Measurements from ENCODE around the gene KIFBP.

KIFBP gene

DNA sequence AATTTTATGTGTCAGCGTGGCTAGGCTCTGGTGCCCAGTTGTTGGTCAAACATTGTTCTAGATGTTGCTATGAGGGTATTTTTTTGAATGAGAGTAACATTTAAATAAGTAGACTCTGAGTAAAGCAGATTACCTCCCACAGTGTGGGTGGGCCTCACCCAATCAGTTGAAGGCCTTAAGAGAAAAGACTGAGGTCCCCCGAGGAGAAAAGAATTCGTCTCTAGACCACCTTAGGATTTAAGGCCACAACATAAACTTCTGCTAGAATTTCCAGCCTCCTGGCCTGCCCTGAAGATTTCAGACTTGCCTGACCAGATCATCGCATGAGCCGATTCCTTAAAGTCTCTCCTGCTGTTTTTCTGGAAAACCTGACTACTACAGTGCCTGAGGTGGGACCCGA is 54.2 kb downstream of the KIFBP start:
- Histone ChIP-seq H3K36me3 (ENCODE audit: insufficient read depth, low read length) (no peaks in the 10 kb centered on the region), H3K9me3 (replicated peaks; ENCODE audit: low read length) (no peaks in the 10 kb centered on the region), H3K27me3 (ENCODE audit: control insufficient read depth, insufficient read depth, low read length) (no peaks in the 10 kb centered on the region), H3K4me1 (ENCODE audit: control insufficient read depth, insufficient read depth, low read length) (peaks cover 8% of the 10 kb centered on the region), H3K9ac (ENCODE audit: low read depth, low read length) (no peak overlapping the region), H3K4me2 (ENCODE audit: low read length) (no peak overlapping the region), H3K4me3 (ENCODE audit: low read length) (no peak overlapping the region)

DNA sequence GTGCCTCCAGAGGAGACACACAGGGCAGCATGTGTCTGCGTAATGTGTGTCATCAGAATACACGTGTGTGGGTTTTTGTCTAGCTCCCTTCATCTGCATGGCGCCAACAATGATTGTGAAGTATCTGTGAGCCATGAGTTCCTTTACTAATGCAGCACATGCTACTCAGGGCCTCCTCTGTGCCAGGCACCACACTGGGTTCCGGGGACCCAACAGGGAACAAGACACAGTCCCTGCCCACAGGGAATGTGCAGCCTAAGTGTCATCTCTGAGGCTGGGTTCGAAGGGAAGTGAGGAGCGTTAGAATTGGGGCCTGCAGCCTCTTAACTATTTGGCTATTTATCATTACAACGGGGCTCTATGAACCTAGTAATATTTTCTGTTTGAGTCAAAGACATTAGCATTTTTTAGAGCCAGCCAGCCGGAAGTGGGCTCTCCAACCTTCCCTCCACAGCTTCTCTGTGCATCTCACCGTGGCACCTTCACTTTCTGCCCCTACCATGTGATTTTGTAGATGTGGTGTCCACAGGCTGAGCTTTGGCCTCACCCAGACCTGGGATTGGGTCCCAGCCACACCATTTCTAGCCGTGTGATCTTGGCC is 55.4 kb downstream of the KIFBP start:
- no peak overlapping the region for H3K9ac ChIP-seq (ENCODE audit: low read depth, low read length)
- H3K4me3 ChIP-seq (ENCODE audit: low read length): no peak overlapping the region
- H3K4me1 ChIP-seq (ENCODE audit: control insufficient read depth, insufficient read depth, low read length): peaks cover 12% of the 10 kb centered on the region
- H3K4me2 ChIP-seq (ENCODE audit: low read length): no peak overlapping the region
- no peaks in the 10 kb centered on the region for H3K9me3 ChIP-seq (replicated peaks; ENCODE audit: low read length)
- no peaks in the 10 kb centered on the region for H3K36me3 ChIP-seq (ENCODE audit: insufficient read depth, low read length)
- no peaks in the 10 kb centered on the region for H3K27me3 ChIP-seq (ENCODE audit: control insufficient read depth, insufficient read depth, low read length)

GRCh38 chr10:69044546-69044945 is 55.9 kb downstream of the KIFBP start:
- no peaks in the 10 kb centered on the region for H3K36me3 ChIP-seq (ENCODE audit: insufficient read depth, low read length)
- peaks cover 12% of the 10 kb centered on the region for H3K4me1 ChIP-seq (ENCODE audit: control insufficient read depth, insufficient read depth, low read length)

DNA sequence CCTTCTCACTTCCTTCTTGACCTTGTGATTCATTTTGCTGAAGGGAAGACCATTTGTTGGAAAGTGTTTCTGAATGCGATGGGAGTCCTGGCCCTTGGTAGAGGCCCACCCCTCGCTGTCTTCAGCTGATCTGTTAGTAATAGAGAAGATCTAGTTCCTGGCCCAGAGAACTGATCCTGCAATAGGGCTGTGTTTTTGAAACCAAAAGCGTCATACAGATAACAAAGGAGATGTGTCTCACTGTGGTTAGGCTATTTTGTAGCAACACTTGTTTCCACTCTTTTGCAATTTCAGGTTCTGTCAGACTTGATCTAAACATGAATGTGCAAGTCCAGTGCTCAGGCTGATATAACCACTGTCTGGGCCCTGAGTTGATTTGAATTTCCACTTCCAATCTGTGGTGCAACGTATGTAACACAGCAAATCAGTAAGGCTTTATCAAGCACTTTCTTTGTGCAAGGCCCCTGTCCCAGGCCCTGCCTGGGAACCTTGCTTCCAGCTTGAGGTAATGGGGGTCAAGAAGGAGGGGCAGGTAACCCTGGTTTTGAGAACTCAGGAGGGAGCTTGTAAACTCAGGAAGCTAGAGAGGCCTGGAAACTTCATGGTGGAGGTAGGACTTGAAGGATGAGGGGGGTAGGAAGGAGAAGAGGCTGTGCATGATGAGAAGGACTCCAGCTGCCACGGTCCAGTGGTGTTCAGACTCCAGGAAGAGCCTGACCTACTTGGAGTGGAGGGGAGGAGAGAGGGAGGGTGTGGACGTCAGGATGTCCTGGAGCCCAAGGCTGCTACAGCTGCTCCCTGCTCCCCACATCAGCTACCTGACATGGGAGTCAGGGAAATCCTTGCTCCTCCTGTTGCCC is 57.1 kb downstream of the KIFBP start:
- Histone ChIP-seq H3K4me1 (ENCODE audit: control insufficient read depth, insufficient read depth, low read length) (peaks cover 12% of the 10 kb centered on the region), H3K4me2 (ENCODE audit: low read length) (no peak overlapping the region), H3K9ac (ENCODE audit: low read depth, low read length) (no peak overlapping the region), H3K36me3 (ENCODE audit: insufficient read depth, low read length) (no peaks in the 10 kb centered on the region), H3K9me3 (replicated peaks; ENCODE audit: low read length) (no peaks in the 10 kb centered on the region), H3K27me3 (ENCODE audit: control insufficient read depth, insufficient read depth, low read length) (no peaks in the 10 kb centered on the region), H3K4me3 (ENCODE audit: low read length) (no peak overlapping the region)

More at GRCh38 chr10:69044546-69044945, 55.9 kb downstream of the KIFBP start:
- no peak overlapping the region for H3K4me3 ChIP-seq (ENCODE audit: low read length)
- no peak overlapping the region for H3K4me2 ChIP-seq (ENCODE audit: low read length)
- H3K9me3 ChIP-seq (replicated peaks; ENCODE audit: low read length): no peaks in the 10 kb centered on the region
- H3K9ac ChIP-seq (ENCODE audit: low read depth, low read length): no peak overlapping the region
- no peaks in the 10 kb centered on the region for H3K27me3 ChIP-seq (ENCODE audit: control insufficient read depth, insufficient read depth, low read length)

GRCh38 chr10:69047111-69047832 is 58.7 kb downstream of the KIFBP start:
- no peaks in the 10 kb centered on the region for H3K9me3 ChIP-seq (replicated peaks; ENCODE audit: low read length)
- peaks cover 12% of the 10 kb centered on the region for H3K4me1 ChIP-seq (ENCODE audit: control insufficient read depth, insufficient read depth, low read length)
- H3K36me3 ChIP-seq (ENCODE audit: insufficient read depth, low read length): no peaks in the 10 kb centered on the region
- H3K4me2 ChIP-seq (ENCODE audit: low read length): no peak overlapping the region
- H3K4me3 ChIP-seq (ENCODE audit: low read length): no peak overlapping the region
- no peaks in the 10 kb centered on the region for H3K27me3 ChIP-seq (ENCODE audit: control insufficient read depth, insufficient read depth, low read length)
- no peak overlapping the region for H3K9ac ChIP-seq (ENCODE audit: low read depth, low read length)

DNA sequence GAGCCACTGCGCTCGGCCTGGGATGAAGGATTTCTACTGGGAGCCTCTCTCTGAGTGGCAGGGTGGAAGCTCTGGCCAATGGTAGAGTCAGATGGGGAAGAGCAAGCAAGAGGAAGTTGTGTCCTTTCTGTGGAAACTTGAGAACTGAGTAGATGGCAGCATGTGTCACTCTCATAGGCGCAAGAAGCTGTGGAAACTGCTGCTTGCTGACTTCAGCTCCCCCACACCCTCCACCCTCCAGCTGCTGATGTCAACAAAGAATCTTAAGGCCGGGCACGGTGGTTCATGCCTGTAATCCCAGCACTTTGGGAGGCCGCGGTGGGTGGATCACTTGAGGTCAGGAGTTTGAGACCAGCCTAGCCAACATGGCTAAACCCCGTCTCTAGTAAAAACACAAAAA is 59.5 kb downstream of the KIFBP start:
- Histone ChIP-seq H3K9ac (ENCODE audit: low read depth, low read length) (no peak overlapping the region), H3K36me3 (ENCODE audit: insufficient read depth, low read length) (no peaks in the 10 kb centered on the region), H3K4me1 (ENCODE audit: control insufficient read depth, insufficient read depth, low read length) (peaks cover 12% of the 10 kb centered on the region), H3K9me3 (replicated peaks; ENCODE audit: low read length) (no peaks in the 10 kb centered on the region), H3K4me2 (ENCODE audit: low read length) (no peak overlapping the region), H3K4me3 (ENCODE audit: low read length) (no peak overlapping the region), H3K27me3 (ENCODE audit: control insufficient read depth, insufficient read depth, low read length) (no peaks in the 10 kb centered on the region)

DNA sequence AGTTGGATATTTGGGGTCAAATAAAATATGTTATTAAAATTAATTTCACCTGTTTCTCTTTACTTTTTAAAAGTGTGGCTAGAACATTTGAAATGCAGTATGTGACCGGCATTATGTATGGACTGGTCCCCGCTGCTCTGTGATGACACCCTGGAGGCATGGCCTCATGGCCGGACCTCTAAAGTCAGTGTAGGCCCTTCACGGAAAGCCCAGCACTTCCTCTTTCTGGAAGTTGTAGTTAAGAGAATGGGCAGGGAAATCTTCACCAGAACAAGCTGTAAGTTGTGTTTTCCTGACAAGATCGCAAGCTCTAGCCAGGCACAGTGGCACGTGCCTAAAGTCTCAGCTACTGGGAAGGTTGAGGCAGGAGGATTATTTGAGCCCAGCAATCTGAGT is 61.0 kb downstream of the KIFBP start:
- peaks cover 12% of the 10 kb centered on the region for H3K4me1 ChIP-seq (ENCODE audit: control insufficient read depth, insufficient read depth, low read length)
- no peaks in the 10 kb centered on the region for H3K9me3 ChIP-seq (replicated peaks; ENCODE audit: low read length)
- no peak overlapping the region for H3K4me3 ChIP-seq (ENCODE audit: low read length)
- no peak overlapping the region for H3K9ac ChIP-seq (ENCODE audit: low read depth, low read length)
- no peaks in the 10 kb centered on the region for H3K36me3 ChIP-seq (ENCODE audit: insufficient read depth, low read length)
- no peak overlapping the region for H3K4me2 ChIP-seq (ENCODE audit: low read length)
- no peaks in the 10 kb centered on the region for H3K27me3 ChIP-seq (ENCODE audit: control insufficient read depth, insufficient read depth, low read length)

DNA sequence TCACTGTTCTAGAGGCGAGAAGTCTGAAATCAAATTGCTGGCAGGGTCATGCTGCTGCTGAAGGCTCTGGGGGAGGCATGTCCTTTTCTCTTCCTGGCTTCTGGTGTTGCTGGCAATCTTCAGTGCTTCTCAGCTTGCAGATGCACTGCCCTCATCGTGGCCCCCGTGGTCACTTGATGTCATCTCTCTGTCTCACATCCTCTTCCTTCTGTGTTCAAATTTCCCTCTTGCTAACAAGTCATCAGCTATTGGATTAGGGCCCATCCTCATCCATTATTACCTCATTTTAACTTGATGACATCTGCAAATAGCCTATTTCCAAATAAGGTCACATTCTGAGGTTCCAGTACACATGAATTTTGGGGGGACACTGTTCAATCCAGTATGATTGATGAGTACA is 62.7 kb downstream of the KIFBP start:
- no peaks in the 10 kb centered on the region for H3K9me3 ChIP-seq (replicated peaks; ENCODE audit: low read length)
- no peak overlapping the region for H3K9ac ChIP-seq (ENCODE audit: low read depth, low read length)
- no peaks in the 10 kb centered on the region for H3K27me3 ChIP-seq (ENCODE audit: control insufficient read depth, insufficient read depth, low read length)
- H3K4me3 ChIP-seq (ENCODE audit: low read length): no peak overlapping the region
- H3K4me2 ChIP-seq (ENCODE audit: low read length): no peak overlapping the region
- no peaks in the 10 kb centered on the region for H3K36me3 ChIP-seq (ENCODE audit: insufficient read depth, low read length)
- H3K4me1 ChIP-seq (ENCODE audit: control insufficient read depth, insufficient read depth, low read length): peaks cover 18% of the 10 kb centered on the region

DNA sequence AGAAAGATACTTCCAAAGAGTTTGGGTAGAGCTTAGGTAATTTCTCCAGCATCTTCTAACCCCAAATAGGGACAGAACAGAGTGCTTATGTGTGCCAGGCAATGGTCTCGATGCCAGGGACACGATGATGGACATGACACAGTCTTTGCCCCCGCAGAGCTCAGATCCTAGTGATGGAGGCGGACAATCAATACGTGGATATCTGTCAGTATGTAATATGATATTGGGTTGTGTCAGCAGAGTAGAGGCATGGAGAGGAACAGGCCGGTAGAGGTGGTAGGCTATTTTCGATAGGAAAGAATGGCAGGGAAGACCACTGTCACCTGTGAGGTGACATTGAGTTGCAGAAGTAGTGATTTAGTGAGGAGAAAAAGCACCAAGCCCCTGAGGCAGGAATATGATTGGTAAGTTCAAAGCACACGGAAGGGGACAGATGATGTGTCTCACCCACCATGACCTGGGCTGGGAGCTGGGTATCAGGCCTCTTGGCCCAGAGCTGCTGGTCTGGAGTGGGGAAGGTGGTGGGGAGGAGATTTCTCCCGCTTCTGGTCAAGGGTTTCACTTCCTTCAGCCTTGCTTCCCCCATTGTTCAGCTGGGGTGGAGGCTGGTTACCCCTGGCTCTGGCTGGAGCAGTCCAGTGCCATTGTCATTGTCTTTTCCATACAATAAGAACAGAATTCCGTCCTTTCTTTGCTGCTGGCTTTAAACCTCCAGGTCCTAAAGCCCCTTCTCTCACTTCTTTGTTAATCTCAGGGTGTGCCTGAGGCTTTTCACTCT is 63.3 kb downstream of the KIFBP start:
- no peak overlapping the region for H3K4me2 ChIP-seq (ENCODE audit: low read length)
- no peaks in the 10 kb centered on the region for H3K9me3 ChIP-seq (replicated peaks; ENCODE audit: low read length)
- H3K4me1 ChIP-seq (ENCODE audit: control insufficient read depth, insufficient read depth, low read length): peaks cover 24% of the 10 kb centered on the region
- no peak overlapping the region for H3K4me3 ChIP-seq (ENCODE audit: low read length)
- H3K27me3 ChIP-seq (ENCODE audit: control insufficient read depth, insufficient read depth, low read length): no peaks in the 10 kb centered on the region
- H3K9ac ChIP-seq (ENCODE audit: low read depth, low read length): no peak overlapping the region
- H3K36me3 ChIP-seq (ENCODE audit: insufficient read depth, low read length): no peaks in the 10 kb centered on the region

DNA sequence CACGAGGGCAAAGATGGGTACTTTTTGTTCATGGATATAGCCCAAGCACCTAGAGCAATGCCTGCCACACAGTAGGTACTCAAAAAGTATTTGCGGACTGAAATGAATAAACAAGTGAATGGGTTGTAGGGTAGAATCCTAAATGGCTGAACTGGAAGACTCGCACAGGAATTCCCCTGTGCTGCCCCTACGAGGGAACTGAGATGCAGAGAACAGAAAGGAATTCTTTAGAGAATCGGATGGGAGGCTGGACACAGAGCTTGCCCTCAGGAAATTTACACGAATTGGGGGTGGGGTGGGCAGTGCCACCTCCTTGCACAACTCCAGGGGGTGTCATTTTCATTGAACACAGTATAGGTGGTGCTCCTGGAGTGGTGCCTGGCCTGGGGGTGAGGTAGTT is 64.1 kb downstream of the KIFBP start:
- Histone ChIP-seq H3K9ac (ENCODE audit: low read depth, low read length) (no peak overlapping the region), H3K4me1 (ENCODE audit: control insufficient read depth, insufficient read depth, low read length) (peaks cover 29% of the 10 kb centered on the region), H3K4me2 (ENCODE audit: low read length) (no peak overlapping the region), H3K9me3 (replicated peaks; ENCODE audit: low read length) (no peaks in the 10 kb centered on the region), H3K36me3 (ENCODE audit: insufficient read depth, low read length) (no peaks in the 10 kb centered on the region), H3K27me3 (ENCODE audit: control insufficient read depth, insufficient read depth, low read length) (no peaks in the 10 kb centered on the region), H3K4me3 (ENCODE audit: low read length) (no peak overlapping the region)

DNA sequence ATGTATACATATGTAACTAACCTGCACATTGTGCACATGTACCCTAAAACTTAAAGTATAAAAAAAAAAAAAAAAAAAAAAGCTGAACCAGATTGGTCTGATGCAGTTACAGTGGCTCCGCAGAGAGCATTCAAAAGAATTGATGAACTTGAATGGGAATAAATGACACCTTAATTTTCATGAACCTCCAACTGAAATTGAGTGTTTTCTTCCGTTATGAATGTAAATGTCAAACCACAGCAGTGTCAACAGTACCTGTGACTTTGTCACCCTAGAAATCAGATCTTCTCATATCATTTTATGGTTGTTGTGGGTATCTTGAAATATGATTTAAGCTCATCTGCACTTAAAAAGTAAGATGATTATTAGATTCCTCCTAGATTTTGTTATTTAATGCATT is 66.6 kb downstream of the KIFBP start:
- Histone ChIP-seq H3K27me3 (ENCODE audit: control insufficient read depth, insufficient read depth, low read length) (no peaks in the 10 kb centered on the region), H3K4me3 (ENCODE audit: low read length) (no peak overlapping the region), H3K36me3 (ENCODE audit: insufficient read depth, low read length) (no peaks in the 10 kb centered on the region), H3K4me1 (ENCODE audit: control insufficient read depth, insufficient read depth, low read length) (peaks cover 28% of the 10 kb centered on the region), H3K9ac (ENCODE audit: low read depth, low read length) (no peak overlapping the region), H3K4me2 (ENCODE audit: low read length) (no peak overlapping the region), H3K9me3 (replicated peaks; ENCODE audit: low read length) (no peaks in the 10 kb centered on the region)
